Stimulated activated CD8-positive, alpha-beta memory T cell treated with anti-CD3 and anti-CD28 coated beads, Interleukin-2, amount 100 ng/mL, for 48 hours (primary cell): Measurements from ENCODE around the gene TMEM178A.
"Not testable (repeated sequence)": the region's sequence is repeated elsewhere in the genome, so short reads cannot be mapped to it uniquely, and the experiment has no call there.

Experiments
- DNase-seq, 2 donors: peaks; one replicate each; pipeline ENCODE4 v3.0.0-alpha.2; 2020; ENCODE audit warnings: low read depth in 2 of 2

Gene TMEM178A

DNA sequence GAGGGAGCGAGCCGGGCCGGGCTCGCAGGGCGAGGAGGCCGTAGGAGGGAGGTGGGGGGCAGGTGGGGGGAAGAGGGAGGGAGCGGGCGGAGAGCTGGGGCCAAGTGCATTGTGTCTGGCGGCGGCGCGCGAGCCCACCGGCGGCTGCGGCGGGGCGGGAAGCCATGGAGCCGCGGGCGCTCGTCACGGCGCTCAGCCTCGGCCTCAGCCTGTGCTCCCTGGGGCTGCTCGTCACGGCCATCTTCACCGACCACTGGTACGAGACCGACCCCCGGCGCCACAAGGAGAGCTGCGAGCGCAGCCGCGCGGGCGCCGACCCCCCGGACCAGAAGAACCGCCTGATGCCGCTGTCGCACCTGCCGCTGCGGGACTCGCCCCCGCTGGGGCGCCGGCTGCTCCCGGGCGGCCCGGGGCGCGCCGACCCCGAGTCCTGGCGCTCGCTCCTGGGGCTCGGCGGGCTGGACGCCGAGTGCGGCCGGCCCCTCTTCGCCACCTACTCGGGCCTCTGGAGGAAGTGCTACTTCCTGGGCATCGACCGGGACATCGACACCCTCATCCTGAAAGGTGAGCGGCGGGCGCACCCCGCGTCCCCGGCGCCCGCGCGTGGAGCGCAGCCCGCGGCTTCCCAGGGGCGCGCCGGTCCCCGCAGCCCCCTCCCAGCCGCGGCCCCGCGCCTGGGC lies at the start of gene TMEM178A:
Gene TMEM178A (plus strand): TSS at position 107 of the 680 bp plus-strand sequence. CDS start 58 bp downstream, at position 165.
- DNase-seq: no peak

DNA sequence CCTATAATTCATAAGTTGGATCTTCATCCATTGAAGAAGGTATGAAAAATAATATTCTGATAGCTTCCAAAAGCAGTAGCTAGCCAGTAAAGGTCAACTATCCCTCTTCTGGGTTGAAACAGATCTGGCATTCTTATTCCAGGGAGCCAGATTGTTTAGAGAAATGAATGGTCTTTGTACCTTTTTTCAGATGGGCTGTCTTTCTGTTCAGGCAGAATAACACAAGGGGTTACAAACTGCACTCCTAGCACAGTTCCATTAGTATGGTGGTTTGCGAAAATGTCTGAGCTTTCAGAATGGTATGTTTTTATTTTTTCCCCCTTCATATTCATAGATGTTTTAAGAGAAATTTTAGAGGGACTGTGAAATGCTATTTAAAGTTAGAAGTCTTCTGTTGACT lies 47.5 kb upstream of the TMEM178A start:
- no peak for DNase-seq

DNA sequence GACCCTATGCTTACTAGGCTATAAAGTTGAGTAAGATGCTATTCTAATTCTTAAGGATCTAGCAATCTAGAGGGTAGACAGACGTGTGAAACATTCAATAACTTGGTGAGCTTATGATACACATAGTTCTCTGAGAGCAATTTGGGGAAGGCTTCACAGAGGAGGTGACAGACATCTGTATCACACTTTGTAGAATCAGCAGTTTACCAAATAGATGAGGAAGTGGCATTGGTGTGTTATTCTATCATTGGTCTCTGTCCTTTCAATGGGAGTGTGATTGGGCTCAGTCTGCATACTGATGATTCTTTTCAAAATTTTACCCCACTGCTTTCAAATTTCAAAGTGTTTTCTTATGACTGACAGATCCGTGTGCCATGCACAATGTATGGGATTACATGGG lies 47.0 kb upstream of the TMEM178A start:
- no peak for DNase-seq

DNA sequence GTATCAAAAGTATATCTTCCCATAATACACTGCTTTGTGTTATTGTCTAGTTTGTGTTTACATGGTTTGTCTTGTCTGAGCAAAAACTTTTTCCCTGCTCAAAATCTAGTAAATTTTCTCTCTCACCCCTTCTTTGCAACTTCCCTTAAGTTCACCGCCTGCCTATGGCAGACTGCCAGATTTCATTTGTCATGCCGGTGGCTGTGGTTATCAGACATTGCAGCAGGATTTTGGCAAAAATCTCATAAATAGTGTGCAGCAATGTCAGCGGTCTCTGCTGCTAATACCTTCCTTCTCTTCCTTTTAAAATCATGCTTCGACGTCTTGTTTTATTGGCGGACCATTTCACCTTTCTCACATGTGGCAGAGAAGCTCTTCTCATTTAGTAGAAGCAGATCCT lies 45.6 kb upstream of the TMEM178A start:
- peak in 1 of 2 donors; percentile 5 for DNase-seq

GRCh38 chr2:39621596-39621995 lies 44.1 kb upstream of the TMEM178A start:
- DNase-seq: no peak

DNA sequence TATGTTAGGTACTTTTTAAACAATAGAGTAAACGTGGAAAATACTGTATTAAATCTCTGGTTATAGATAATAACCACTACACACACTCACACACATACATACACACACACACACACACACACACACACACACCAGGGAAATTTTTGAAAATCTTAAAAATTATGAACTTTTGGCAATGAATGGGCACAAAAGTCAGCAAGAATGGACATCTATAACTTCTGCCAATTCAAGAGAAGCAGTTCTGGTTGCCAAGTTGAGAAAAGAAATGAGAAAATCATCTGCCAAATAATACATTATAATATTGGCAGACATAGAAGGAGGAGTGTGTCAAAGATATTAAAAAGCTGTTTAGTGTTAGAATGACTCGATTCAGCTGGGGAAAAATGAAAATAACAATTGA lies 42.9 kb upstream of the TMEM178A start:
- no peak for DNase-seq

DNA sequence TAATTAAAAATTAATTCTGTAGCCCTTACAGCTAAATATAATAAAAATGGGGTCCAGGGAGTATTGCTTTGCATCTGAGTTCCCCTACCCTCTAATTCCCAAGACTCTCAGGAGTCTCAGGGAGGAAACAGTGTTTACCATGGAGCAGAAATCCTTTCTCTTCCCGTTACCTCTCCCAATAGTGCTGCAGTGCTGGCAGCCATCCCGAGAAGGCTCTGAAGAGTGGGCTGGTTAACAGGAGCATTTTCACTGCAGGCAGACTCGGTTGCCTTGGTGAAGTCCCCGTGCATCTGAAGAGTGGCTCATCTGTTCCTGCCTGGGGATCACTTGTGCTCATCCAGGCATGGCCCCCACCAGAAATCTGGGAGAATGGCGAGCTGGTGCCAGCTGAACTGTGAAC lies 41.8 kb upstream of the TMEM178A start:
- no peak for DNase-seq

DNA sequence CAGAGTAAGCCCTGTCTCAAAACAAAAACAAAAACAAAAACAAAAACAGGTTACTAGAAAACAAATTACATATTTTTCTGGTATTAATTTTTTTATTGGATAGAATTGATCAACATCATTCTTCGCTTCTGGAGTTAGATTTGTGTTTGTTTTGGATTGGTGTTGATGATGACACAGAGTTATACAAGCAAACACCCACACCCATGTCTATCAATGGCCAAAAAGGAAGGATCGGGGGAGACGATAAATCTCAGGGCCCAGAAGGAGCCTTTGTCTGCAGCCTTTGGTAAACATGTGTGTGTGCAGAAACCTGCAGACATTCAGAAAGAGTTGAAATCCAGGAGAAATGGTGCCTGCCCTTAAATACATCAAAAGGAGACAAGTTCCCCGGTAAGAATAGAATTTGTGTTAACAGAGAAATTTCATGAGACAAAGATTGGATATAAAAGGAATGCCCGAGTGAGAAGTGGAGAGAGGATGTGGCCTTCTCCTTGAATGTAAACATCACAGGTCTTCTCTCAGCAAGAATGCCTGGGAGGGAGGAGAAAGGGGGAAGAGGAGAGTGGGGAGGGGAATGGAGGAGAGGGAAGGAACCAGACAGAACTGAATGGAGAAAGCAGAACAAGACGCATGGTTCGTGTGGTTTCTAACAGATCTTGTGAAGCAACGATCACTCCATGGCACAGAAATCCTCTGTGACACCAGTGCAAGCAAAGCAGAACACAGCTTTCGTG lies 40.4 kb upstream of the TMEM178A start:
- DNase-seq: no peak

DNA sequence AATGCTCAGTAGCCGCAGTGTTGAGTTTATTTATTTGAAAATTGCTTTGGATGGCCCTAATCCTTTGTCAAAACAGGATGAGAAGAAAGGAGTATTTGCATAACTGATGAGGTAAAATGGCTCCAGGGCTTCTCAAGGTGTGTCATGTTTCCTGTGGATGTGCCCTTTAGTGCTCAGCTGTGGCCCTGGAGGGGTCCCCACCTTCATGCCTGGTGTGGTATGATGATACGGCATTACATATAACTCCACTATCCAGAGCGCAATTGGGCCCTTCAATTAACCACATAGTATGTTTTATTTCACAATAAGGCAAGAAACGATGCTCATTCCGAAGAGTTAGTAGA lies 39.8 kb upstream of the TMEM178A start:
- no peak for DNase-seq

DNA sequence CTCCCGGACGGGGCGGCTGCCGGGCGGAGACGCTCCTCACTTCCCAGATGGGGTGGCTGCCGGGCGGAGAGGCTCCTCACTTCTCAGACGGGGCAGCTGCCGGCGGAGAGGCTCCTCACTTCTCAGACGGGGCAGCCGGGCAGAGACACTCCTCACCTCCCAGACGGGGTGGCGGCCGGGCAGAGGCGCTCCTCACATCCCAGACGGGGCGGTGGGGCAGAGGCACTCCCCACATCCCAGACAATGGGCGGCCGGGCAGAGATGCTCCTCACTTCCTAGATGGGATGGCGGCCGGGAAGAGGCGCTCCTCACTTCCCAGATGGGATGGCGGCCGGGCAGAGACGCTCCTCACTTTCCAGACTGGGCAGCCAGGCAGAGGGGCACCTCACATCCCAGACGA lies 37.4 kb upstream of the TMEM178A start:
- DNase-seq: not testable (repeated sequence)

- no peak for DNase-seq
These were observed 36.1 kb upstream of the TMEM178A start for GRCh38 chr2:39629646-39630045.

DNA sequence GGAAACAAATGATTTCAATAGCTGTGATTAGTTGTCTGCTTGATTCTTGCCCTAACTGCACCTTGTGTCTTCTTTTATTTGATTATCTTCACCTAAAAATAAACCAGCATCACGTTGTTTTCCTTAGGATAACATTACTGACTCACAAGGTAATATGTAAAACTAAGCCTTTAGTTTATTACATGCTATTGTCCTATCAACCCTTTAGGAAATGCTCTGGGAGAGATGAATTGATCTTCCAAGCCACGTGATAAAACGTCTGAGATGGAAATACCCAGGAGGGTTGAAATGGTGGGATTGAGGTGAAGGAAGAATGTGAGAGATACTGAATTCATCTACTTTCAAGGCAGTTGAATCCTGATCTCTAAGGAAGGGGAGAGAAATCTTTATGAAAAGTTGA lies 34.5 kb upstream of the TMEM178A start:
- DNase-seq: no peak

DNA sequence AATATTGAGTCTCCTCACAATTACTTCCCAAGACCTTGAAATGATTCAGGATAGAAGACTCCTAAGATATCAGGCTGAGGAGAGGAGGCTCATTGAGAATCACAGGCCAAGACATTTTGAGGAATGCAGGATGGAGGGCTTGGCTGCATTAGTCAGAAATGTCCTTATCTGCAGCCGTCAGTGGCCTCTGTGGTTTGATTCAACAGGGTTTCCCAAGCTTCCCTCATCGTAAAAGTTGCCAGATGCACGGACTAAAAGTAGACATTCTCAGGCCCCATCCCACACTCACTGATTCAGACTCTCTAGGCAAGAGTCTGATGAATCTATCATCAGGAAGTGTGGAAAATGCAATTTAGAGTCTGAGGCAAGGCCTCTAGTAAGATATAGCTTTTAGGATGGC lies 34.0 kb upstream of the TMEM178A start:
- DNase-seq: no peak

GRCh38 chr2:39632876-39633275 lies 32.8 kb upstream of the TMEM178A start:
- DNase-seq: no peak

- DNase-seq: no peak
These were observed 29.4 kb upstream of the TMEM178A start for GRCh38 chr2:39636306-39636705.

GRCh38 chr2:39638581-39638980 lies 27.1 kb upstream of the TMEM178A start:
- no peak for DNase-seq

DNA sequence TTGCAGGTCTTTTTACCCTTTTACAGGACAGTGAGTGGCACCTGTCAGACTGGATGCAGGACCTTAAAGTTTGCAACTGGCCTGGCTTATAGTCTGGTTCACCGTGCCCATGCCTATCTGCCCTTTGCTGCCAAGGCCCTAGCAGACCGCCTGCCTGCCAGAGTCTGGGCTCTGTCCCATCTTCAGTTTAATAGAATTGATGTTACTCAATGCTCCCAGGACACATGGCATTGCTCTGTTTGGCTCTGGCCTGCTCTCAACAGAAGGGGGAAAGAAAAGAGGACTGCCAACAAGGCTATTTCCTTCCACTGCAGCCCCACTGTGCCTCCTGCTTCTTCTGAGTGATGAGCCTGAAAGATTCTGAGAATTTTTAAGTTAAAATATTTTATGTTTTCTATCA lies 25.6 kb upstream of the TMEM178A start:
- DNase-seq: no peak

GRCh38 chr2:39640681-39641080 lies 25.0 kb upstream of the TMEM178A start:
- no peak for DNase-seq

- no peak for DNase-seq
These were observed 24.1 kb upstream of the TMEM178A start for GRCh38 chr2:39641635-39642034.

- DNase-seq: no peak
These were observed 23.5 kb upstream of the TMEM178A start for GRCh38 chr2:39642051-39642718.

DNA sequence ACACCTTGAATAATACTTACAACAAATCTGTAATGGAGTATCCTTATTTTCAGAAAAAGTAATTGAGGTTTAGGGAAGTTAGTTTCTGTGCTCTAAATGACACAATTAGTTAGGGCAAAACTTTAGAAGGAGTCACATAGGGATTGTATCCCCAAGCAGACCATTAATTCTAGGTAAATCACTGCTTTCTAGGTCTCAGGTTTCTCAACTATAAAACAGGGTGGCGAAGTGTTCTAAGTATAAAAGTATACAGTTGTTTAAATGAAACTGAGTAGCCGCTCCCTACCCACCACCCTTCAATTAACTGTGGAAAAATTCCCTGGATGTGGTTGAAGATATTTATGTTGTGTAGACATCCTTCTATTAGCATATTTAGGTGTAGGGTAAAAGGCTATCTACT lies 19.9 kb upstream of the TMEM178A start:
- no peak for DNase-seq

DNA sequence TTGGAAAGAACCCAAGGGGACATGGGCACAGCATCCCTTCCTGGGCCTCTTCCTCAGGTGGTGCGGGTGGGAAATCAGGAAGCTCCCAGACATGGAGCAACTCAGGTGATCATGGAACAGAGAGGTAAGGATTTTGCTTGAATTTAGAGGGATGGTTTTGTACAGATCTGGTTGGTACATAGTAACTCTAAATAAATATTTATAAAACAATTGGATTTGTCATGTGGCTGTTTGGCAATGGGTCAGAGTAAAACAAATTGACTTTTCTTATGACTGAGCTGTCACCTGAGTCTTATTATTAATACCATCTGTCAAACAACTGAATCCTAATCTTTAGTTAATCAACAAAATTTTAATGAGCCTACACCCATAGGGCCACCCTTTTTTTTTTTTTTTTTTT lies 19.4 kb upstream of the TMEM178A start:
- no peak for DNase-seq

- no peak for DNase-seq
These were observed 18.5 kb upstream of the TMEM178A start for GRCh38 chr2:39647104-39647765.
